HepG2 (cell line): Measurements from ENCODE around the gene ALPK3. TPM values are rescaled to one million over a fixed set of nuclear protein-coding genes. Genes with fewer than 3 reads are reported as not detected.

Experiments used
- MXD3 ChIP-seq: IDR thresholded peaks from 2 replicates; pipeline ENCODE4 v1.6.1; 2016; ENCODE audit warnings: mild to moderate bottlenecking, missing biosample characterization, missing genetic modification reagents
- NR2F6 ChIP-seq, 2 experiments: IDR thresholded peaks; 2 replicates each; pipeline ENCODE4 v1.6.1; 2016; ENCODE audit warnings: antibody characterized with exemption in 1 of 2, mild to moderate bottlenecking in 1 of 2
- PATZ1 ChIP-seq: sonication (generic); formaldehyde crosslinking; IDR thresholded peaks from 2 replicates; pipeline ENCODE4 v1.4.0; 2020; ENCODE audit warnings: missing genetic modification reagents
- SAP130 ChIP-seq: IDR thresholded peaks from 2 replicates; pipeline ENCODE4 v1.6.1; 2016; ENCODE audit warnings: low read depth
- XRCC5 ChIP-seq: fragments of 200-400 bp; formaldehyde crosslinking; optimal IDR thresholded peaks from 2 replicates; pipeline ENCODE3; 2017; ENCODE audit warnings: mild to moderate bottlenecking, low read length
- ZNF256 ChIP-seq: sonication (generic); formaldehyde crosslinking; conservative IDR thresholded peaks from 2 replicates; pipeline ENCODE4 v1.4.0; 2020; ENCODE audit warnings: missing genetic modification reagents
- ZNF263 ChIP-seq: sonication (generic); formaldehyde crosslinking; IDR thresholded peaks from 2 replicates; pipeline ENCODE4 v1.4.0; 2020; ENCODE audit warnings: missing genetic modification reagents
- ZNF33B ChIP-seq: sonication (generic); formaldehyde crosslinking; IDR thresholded peaks from 2 replicates; pipeline ENCODE4 v1.5.1; 2020; ENCODE audit warnings: mild to moderate bottlenecking, missing genetic modification reagents
- polyA plus RNA-seq, 8 experiments: library from polyadenylated mRNA; depleted of rRNA in 3 of 8; stranded (reverse) in 7 of 8; unstranded in 1 of 8; fragments of >200 nt; fragmentation: Illumina TruSeq in 4 of 8; extraction: Trizol in 4 of 8; gene quantifications; 2 replicates each; pipeline versions ENCODE4 v1.2.1 to v1.2.3, GENCODE V29; 2011 to 2016; ENCODE audit warnings: low read depth in 4 of 8, missing spikeins in 1 of 8, mixed read lengths in 1 of 8; ENCODE audit not compliant: insufficient read depth in 1 of 8
- total RNA-seq, 5 experiments: library from RNA; depleted of rRNA; stranded (reverse); fragments of >200 nt; fragmentation: Illumina TruSeq; extraction: Trizol; gene quantifications; 2 replicates each; pipeline ENCODE4 v1.2.3, GENCODE V29; 2016; ENCODE audit warnings: low read depth in 1 of 5
- TF ChIP-seq, protein P1 (sequence below): sonication (generic); formaldehyde crosslinking; IDR thresholded peaks from 2 replicates; pipeline ENCODE4 v1.5.0; 2020; ENCODE audit warnings: mild to moderate bottlenecking, missing genetic modification reagents, moderate library complexity
- TF ChIP-seq, protein P2 (sequence below): sonication (generic); formaldehyde crosslinking; IDR thresholded peaks from 2 replicates; pipeline ENCODE4 v1.5.0; 2020; ENCODE audit warnings: missing genetic modification reagents
- TF ChIP-seq, protein P3 (sequence below): IDR thresholded peaks from 2 replicates; pipeline ENCODE4 v1.6.1; 2016; ENCODE audit warnings: missing compliant biosample characterization, missing genetic modification reagents, borderline replicate concordance
- TF ChIP-seq, protein P4 (sequence below): IDR thresholded peaks from 2 replicates; pipeline ENCODE4 v1.4.0; 2020; ENCODE audit warnings: mild to moderate bottlenecking, missing genetic modification reagents

Gene ALPK3
- total and polyA plus RNA-seq, 2 of the 13 experiments (the other 11 are each of a cell fraction or from before 2014, with no cell fraction given) = 0.04 to 0.42 TPM

- TF ChIP-seq, protein P1, sequence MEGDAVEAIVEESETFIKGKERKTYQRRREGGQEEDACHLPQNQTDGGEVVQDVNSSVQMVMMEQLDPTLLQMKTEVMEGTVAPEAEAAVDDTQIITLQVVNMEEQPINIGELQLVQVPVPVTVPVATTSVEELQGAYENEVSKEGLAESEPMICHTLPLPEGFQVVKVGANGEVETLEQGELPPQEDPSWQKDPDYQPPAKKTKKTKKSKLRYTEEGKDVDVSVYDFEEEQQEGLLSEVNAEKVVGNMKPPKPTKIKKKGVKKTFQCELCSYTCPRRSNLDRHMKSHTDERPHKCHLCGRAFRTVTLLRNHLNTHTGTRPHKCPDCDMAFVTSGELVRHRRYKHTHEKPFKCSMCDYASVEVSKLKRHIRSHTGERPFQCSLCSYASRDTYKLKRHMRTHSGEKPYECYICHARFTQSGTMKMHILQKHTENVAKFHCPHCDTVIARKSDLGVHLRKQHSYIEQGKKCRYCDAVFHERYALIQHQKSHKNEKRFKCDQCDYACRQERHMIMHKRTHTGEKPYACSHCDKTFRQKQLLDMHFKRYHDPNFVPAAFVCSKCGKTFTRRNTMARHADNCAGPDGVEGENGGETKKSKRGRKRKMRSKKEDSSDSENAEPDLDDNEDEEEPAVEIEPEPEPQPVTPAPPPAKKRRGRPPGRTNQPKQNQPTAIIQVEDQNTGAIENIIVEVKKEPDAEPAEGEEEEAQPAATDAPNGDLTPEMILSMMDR (CRISPR knock-in tag) = peak; percentile 70
- TF ChIP-seq MXD3 = 0 out of 2 replicates have a peak, but pooled peaks have one; percentile 31
- peak; percentile 46; the same call in 1 of the 2 replicates for TF ChIP-seq SAP130 (CRISPR knock-in tag)
- 0 out of 2 replicates have a peak, but pooled peaks have one; percentile 28 for TF ChIP-seq ZNF33B (CRISPR knock-in tag)
- TF ChIP-seq, protein P2, sequence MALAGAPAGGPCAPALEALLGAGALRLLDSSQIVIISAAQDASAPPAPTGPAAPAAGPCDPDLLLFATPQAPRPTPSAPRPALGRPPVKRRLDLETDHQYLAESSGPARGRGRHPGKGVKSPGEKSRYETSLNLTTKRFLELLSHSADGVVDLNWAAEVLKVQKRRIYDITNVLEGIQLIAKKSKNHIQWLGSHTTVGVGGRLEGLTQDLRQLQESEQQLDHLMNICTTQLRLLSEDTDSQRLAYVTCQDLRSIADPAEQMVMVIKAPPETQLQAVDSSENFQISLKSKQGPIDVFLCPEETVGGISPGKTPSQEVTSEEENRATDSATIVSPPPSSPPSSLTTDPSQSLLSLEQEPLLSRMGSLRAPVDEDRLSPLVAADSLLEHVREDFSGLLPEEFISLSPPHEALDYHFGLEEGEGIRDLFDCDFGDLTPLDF (CRISPR knock-in tag) = no peak
- TF ChIP-seq PATZ1 = peak; percentile 28; the same call in 1 of the 2 replicates
- TF ChIP-seq NR2F6 (IDR thresholded peaks at IDR 0.05) = peak; percentile 52; the same call in 1 of the 2 replicates
- peak; percentile 4; the same call in 1 of the 2 replicates for TF ChIP-seq NR2F6 (CRISPR knock-in tag; IDR thresholded peaks at IDR 0.05)
- peak; percentile 13 for TF ChIP-seq XRCC5
- no peak for TF ChIP-seq ZNF256
- TF ChIP-seq, protein P3, sequence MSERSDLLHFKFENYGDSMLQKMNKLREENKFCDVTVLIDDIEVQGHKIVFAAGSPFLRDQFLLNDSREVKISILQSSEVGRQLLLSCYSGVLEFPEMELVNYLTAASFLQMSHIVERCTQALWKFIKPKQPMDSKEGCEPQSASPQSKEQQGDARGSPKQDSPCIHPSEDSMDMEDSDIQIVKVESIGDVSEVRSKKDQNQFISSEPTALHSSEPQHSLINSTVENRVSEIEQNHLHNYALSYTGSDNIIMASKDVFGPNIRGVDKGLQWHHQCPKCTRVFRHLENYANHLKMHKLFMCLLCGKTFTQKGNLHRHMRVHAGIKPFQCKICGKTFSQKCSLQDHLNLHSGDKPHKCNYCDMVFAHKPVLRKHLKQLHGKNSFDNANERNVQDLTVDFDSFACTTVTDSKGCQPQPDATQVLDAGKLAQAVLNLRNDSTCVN (CRISPR knock-in tag) = peak; percentile 92
- TF ChIP-seq, protein P4, sequence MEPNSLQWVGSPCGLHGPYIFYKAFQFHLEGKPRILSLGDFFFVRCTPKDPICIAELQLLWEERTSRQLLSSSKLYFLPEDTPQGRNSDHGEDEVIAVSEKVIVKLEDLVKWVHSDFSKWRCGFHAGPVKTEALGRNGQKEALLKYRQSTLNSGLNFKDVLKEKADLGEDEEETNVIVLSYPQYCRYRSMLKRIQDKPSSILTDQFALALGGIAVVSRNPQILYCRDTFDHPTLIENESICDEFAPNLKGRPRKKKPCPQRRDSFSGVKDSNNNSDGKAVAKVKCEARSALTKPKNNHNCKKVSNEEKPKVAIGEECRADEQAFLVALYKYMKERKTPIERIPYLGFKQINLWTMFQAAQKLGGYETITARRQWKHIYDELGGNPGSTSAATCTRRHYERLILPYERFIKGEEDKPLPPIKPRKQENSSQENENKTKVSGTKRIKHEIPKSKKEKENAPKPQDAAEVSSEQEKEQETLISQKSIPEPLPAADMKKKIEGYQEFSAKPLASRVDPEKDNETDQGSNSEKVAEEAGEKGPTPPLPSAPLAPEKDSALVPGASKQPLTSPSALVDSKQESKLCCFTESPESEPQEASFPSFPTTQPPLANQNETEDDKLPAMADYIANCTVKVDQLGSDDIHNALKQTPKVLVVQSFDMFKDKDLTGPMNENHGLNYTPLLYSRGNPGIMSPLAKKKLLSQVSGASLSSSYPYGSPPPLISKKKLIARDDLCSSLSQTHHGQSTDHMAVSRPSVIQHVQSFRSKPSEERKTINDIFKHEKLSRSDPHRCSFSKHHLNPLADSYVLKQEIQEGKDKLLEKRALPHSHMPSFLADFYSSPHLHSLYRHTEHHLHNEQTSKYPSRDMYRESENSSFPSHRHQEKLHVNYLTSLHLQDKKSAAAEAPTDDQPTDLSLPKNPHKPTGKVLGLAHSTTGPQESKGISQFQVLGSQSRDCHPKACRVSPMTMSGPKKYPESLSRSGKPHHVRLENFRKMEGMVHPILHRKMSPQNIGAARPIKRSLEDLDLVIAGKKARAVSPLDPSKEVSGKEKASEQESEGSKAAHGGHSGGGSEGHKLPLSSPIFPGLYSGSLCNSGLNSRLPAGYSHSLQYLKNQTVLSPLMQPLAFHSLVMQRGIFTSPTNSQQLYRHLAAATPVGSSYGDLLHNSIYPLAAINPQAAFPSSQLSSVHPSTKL = peak; percentile 32; the same call in 1 of the 2 replicates
- peak; percentile 89 for TF ChIP-seq ZNF263
Measured at GRCh38 chr15:84821501-84822021, 4.4 kb downstream of the ALPK3 start (continued).
